ENCODE data around the gene SRRD.

DNA sequence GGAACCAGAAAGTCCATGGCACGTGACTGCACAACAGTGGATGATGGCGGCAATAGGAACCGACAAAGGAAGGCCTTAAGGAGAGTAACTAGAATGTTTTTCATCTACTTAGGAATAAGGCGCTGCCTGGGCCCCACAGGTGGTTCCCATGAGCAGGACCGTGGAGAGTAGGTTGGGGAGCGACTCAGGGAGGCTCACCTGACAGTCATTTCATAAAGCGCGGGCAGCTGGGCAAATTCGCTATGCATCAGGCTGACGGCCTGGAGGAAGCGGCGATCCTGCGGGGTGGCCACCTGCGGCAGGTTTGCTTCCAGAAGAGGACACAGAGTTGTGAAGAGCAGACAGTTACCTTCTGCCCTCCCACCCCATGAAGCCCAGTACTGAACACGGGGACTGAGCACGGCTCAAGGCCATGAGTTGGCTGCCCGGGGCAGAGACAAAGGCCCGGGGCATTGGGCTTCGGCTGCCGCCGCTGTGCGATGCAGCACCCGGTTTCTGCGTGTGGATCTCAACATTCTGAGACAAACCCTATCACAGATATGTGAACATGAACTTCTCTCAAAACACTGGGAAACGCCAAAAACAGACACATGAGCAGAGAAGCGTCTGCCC is 25.9 kb upstream of the SRRD start:
- TF ChIP-seq POLR2AphosphoS5 (IDR thresholded peaks at IDR 0.05; ENCODE audit: borderline replicate concordance, low read depth, low read length) = no peak
- TF ChIP-seq EZH2 (IDR thresholded peaks at IDR 0.05) = no peak

All from SK-N-MC (cell line).